ENCODE measurements around the gene CRTAC1. TPM values are rescaled to one million over a fixed set of nuclear protein-coding genes. Genes with fewer than 3 reads are reported as not detected.

Gene CRTAC1
- polyA plus RNA-seq, 1 donor (not counting 4 experiments of a cell fraction or from before 2014, with no cell fraction given), result not detected

- no peak overlapping the region for H3K27ac ChIP-seq (ENCODE audit: control insufficient read depth, insufficient read depth, low read length)
- no peaks in the 10 kb centered on the region for H3K36me3 ChIP-seq (ENCODE audit: control insufficient read depth in 2 of 2, extremely low read depth in 1 of 2, insufficient read depth in 2 of 2, low read length in 2 of 2)
- H3K9me3 ChIP-seq (ENCODE audit: control insufficient read depth, low read depth, low read length), result no peaks in the 10 kb centered on the region
- H3K9me1 ChIP-seq (ENCODE audit: control insufficient read depth, extremely low read depth, insufficient read depth, low read length), result no peaks in the 10 kb centered on the region
- no peaks in the 10 kb centered on the region for H3K4me1 ChIP-seq (ENCODE audit: control insufficient read depth, extremely low read depth, insufficient read depth, low read length)
- dilution Hi-C loops (cut with MboI; ENCODE audit: extremely low pct_ligation_motif_present, low sequenced_read_pairs), result no loop called here
- FAIRE-seq, result no peak
- no peak for DNase-seq (ENCODE audit: low read depth, low spot score)
- no peak overlapping the region for H2AFZ ChIP-seq (ENCODE audit: control insufficient read depth, low read length)
- H3K9ac ChIP-seq (ENCODE audit: control insufficient read depth, extremely low read depth, insufficient read depth, low read length), result no peak overlapping the region
- no peaks in the 10 kb centered on the region for H3K27me3 ChIP-seq (ENCODE audit: control insufficient read depth, extremely low read depth, insufficient read depth, low read length)
- no peaks in the 10 kb centered on the region for H3K79me2 ChIP-seq (ENCODE audit: control insufficient read depth, insufficient read depth, low read length)
- H3K4me2 ChIP-seq (ENCODE audit: control insufficient read depth, extremely low read depth, insufficient read depth, low read depth, low read length), result no peak overlapping the region
- TF ChIP-seq, protein P1, sequence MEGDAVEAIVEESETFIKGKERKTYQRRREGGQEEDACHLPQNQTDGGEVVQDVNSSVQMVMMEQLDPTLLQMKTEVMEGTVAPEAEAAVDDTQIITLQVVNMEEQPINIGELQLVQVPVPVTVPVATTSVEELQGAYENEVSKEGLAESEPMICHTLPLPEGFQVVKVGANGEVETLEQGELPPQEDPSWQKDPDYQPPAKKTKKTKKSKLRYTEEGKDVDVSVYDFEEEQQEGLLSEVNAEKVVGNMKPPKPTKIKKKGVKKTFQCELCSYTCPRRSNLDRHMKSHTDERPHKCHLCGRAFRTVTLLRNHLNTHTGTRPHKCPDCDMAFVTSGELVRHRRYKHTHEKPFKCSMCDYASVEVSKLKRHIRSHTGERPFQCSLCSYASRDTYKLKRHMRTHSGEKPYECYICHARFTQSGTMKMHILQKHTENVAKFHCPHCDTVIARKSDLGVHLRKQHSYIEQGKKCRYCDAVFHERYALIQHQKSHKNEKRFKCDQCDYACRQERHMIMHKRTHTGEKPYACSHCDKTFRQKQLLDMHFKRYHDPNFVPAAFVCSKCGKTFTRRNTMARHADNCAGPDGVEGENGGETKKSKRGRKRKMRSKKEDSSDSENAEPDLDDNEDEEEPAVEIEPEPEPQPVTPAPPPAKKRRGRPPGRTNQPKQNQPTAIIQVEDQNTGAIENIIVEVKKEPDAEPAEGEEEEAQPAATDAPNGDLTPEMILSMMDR (optimal IDR thresholded peaks at IDR 0.05 in 1 of 3, IDR thresholded peaks at IDR 0.05 in 1 of 3, conservative IDR thresholded peaks at IDR 0.05 in 1 of 3; ENCODE audit: extremely low read depth in 1 of 3, insufficient read depth in 2 of 3, low read length in 3 of 3), result no peak
- TF ChIP-seq EZH2 (IDR thresholded peaks at IDR 0.05; ENCODE audit: low read length), result no peak
- no peaks in the 10 kb centered on the region for H4K20me1 ChIP-seq (ENCODE audit: control insufficient read depth, extremely low read depth, insufficient read depth, low read length)
- no peak overlapping the region for H3K4me3 ChIP-seq (ENCODE audit: control insufficient read depth in 2 of 3, extremely low read depth in 1 of 3, insufficient read depth in 2 of 3, low read depth in 1 of 3, low read length in 3 of 3)
These were observed 30.5 kb downstream of the CRTAC1 start for GRCh38 chr10:97999923-98000248.

GRCh38 chr10:97999066-97999922 is 31.1 kb downstream of the CRTAC1 start:
- dilution Hi-C loops (cut with MboI; ENCODE audit: extremely low pct_ligation_motif_present, low sequenced_read_pairs), result no loop called here
- no peak overlapping the region for H3K9ac ChIP-seq (ENCODE audit: control insufficient read depth, extremely low read depth, insufficient read depth, low read length)
- TF ChIP-seq, protein P1 (optimal IDR thresholded peaks at IDR 0.05 in 1 of 3, IDR thresholded peaks at IDR 0.05 in 1 of 3, conservative IDR thresholded peaks at IDR 0.05 in 1 of 3; ENCODE audit: extremely low read depth in 1 of 3, insufficient read depth in 2 of 3, low read length in 3 of 3), result no peak
- TF ChIP-seq EZH2 (IDR thresholded peaks at IDR 0.05; ENCODE audit: low read length), result no peak
- no peaks in the 10 kb centered on the region for H3K27me3 ChIP-seq (ENCODE audit: control insufficient read depth, extremely low read depth, insufficient read depth, low read length)
- H3K27ac ChIP-seq (ENCODE audit: control insufficient read depth, insufficient read depth, low read length), result no peak overlapping the region
- H3K79me2 ChIP-seq (ENCODE audit: control insufficient read depth, insufficient read depth, low read length), result no peaks in the 10 kb centered on the region
- H3K9me1 ChIP-seq (ENCODE audit: control insufficient read depth, extremely low read depth, insufficient read depth, low read length), result no peaks in the 10 kb centered on the region
- no peak overlapping the region for H3K4me2 ChIP-seq (ENCODE audit: control insufficient read depth, extremely low read depth, insufficient read depth, low read depth, low read length)
- FAIRE-seq (no peak), DNase-seq (ENCODE audit: low read depth, low spot score) (no peak)
- H3K4me1 ChIP-seq (ENCODE audit: control insufficient read depth, extremely low read depth, insufficient read depth, low read length), result no peaks in the 10 kb centered on the region
- no peaks in the 10 kb centered on the region for H4K20me1 ChIP-seq (ENCODE audit: control insufficient read depth, extremely low read depth, insufficient read depth, low read length)
- no peak overlapping the region for H3K4me3 ChIP-seq (ENCODE audit: control insufficient read depth in 2 of 3, extremely low read depth in 1 of 3, insufficient read depth in 2 of 3, low read depth in 1 of 3, low read length in 3 of 3)
- H2AFZ ChIP-seq (ENCODE audit: control insufficient read depth, low read length), result no peak overlapping the region
- no peaks in the 10 kb centered on the region for H3K36me3 ChIP-seq (ENCODE audit: control insufficient read depth in 2 of 2, extremely low read depth in 1 of 2, insufficient read depth in 2 of 2, low read length in 2 of 2)
- H3K9me3 ChIP-seq (ENCODE audit: control insufficient read depth, low read depth, low read length), result no peaks in the 10 kb centered on the region

All from keratinocyte (primary cell).